GM12873 (cell line): ENCODE results near the gene CCDC13.

Source experiments
- CTCF ChIP-seq: IDR thresholded peaks from 2 replicates; pipeline ENCODE4 v1.5.1; 2012; ENCODE audit warnings: low read depth, mild to moderate bottlenecking, moderate library complexity, low read length, control low read depth; ENCODE audit not compliant: insufficient read depth; ENCODE audit errors: missing control alignments

The CCDC13 gene

GRCh38 chr3:42786631-42787030, 13.6 kb upstream of the CCDC13 start:
- TF ChIP-seq CTCF, result no peak

DNA sequence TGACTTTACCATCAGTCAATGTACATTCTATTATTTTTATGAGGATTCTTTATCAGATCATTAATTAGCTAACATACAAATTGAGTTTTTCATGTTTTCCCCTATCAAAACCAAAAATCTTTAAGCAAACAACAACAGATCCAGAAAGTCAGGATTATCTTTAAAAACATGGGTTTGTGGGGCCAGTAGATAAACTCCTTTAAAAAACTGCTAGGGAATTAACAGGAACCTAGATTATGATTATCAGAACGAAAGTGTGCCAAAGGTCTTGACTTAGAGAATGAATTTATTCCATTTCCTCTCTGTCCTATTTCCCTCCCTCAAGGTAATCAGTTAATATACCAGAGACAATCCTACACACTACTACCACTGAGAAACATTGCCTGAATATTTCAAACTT, 13.2 kb upstream of the CCDC13 start:
- TF ChIP-seq CTCF, result no peak

- peak; percentile 73 for TF ChIP-seq CTCF
Measured at GRCh38 chr3:42780892-42781700, 8.0 kb upstream of the CCDC13 start.

- no peak for TF ChIP-seq CTCF
Measured at GRCh38 chr3:42780398-42780797, 7.3 kb upstream of the CCDC13 start.

- TF ChIP-seq CTCF, result no peak
Measured at GRCh38 chr3:42778644-42779043, 5.6 kb upstream of the CCDC13 start.

DNA sequence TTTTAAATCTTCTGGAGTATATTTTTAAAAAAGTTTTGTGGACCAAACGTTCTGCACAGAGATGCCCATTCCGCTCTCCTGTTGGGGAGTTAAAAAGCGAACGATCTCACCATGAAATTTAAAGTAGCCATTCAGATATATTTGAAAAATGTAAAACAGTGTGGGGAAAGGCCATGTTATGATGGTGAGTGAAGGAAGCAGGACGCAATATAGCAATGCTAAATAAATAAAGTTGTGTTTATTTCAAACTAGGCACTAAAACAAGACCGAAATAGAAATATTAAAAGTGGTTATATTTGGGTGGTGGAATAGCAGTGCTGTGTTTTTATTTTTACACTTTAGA, 327 bp upstream of the CCDC13 start:
- no peak for TF ChIP-seq CTCF

- no peak for TF ChIP-seq CTCF
Measured at GRCh38 chr3:42771271-42771670, 1.8 kb downstream of the CCDC13 start.
